ENCODE measurements around the gene NBAS.

NBAS gene

DNA sequence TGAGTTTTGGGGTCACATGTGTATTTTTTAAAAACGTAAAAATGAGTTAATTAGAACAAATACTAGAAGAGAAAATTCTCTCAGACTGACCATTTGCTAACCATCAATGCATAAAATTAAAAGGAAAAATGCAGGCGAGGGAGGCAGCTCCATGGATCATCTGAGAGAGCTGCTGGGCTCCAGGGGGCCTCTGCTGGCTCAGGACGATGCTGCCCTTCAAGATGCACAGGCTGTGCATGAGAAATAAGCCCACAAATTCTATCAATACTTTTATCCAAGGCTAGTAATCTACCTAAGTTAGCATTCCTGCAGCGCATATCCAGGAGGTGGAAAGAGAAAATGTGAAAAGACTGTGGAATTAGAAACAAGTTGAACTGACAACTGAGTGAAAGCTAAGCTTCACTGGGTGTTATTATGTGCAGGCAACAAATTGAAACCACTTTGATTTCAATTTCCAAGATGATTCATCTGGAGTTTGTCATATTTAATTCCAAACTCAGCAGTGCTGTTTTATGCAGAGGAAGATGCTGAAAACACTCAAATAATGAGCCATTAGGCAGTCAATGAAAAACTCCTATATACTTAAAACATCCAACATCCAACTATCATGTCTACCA, 261.1 kb downstream of the NBAS start:
- no peak overlapping the region for H3K14ac ChIP-seq (ENCODE audit: low read length in 2 of 2)
- peaks cover 14 to 44% of the 10 kb centered on the region in 2 experiments for H3K36me3 ChIP-seq (ENCODE audit: control insufficient read depth in 1 of 2, insufficient read depth in 2 of 2, low read depth in 1 of 2, low read length in 2 of 2)
- H2AK5ac ChIP-seq (ENCODE audit: low read length, severe bottlenecking), result no peak overlapping the region
- H3K4me1 ChIP-seq (ENCODE audit: control insufficient read depth, insufficient read depth, low read depth, low read length), result peaks cover 3% of the 10 kb centered on the region
- no peak overlapping the region for H4K91ac ChIP-seq (ENCODE audit: low read length)
- H3K4ac ChIP-seq (ENCODE audit: low read depth in 1 of 2, low read length in 2 of 2), result no peak overlapping the region
- H4K8ac ChIP-seq (ENCODE audit: low read length), result no peak overlapping the region
- H2BK5ac ChIP-seq (ENCODE audit: low read depth, low read length, poor library complexity, severe bottlenecking), result no peak overlapping the region
- H3K27me3 ChIP-seq (ENCODE audit: control insufficient read depth in 1 of 2, insufficient read depth in 1 of 2, low read length in 2 of 2), result no peaks in the 10 kb centered on the region
- no peak overlapping the region for H3K4me2 ChIP-seq (ENCODE audit: low read length, poor library complexity, severe bottlenecking)
- H2BK120ac ChIP-seq (ENCODE audit: low read depth, low read length), result no peak overlapping the region
- peaks cover 3% of the 10 kb centered on the region for H3K9me3 ChIP-seq (ENCODE audit: control insufficient read depth, low read length)
- no peak overlapping the region for H3K18ac ChIP-seq (ENCODE audit: low read depth in 1 of 2, low read length in 2 of 2)
- no peak overlapping the region for H3K23ac ChIP-seq (ENCODE audit: low read length in 2 of 2)
- peaks cover 8% of the 10 kb centered on the region for H3K79me1 ChIP-seq (replicated peaks; ENCODE audit: low read length, poor library complexity, severe bottlenecking)
- DNase-seq, result no peak
- H3K4me3 ChIP-seq (ENCODE audit: insufficient read depth in 1 of 2, low read depth in 1 of 2, low read length in 2 of 2), result no peak overlapping the region
- no peak overlapping the region for H3K9ac ChIP-seq (ENCODE audit: low read length)
- H3K27ac ChIP-seq (ENCODE audit: low read length, poor library complexity, severe bottlenecking), result no peak overlapping the region
- no peak overlapping the region for H2BK12ac ChIP-seq (ENCODE audit: low read length in 2 of 2)
- WGBS, result 92% methylated on average over 2 of the region's 4 CpGs
- no peak overlapping the region for H2AFZ ChIP-seq (ENCODE audit: low read depth, low read length)
- no peak overlapping the region for H2BK15ac ChIP-seq (ENCODE audit: low read depth, poor library complexity, severe bottlenecking)

DNA sequence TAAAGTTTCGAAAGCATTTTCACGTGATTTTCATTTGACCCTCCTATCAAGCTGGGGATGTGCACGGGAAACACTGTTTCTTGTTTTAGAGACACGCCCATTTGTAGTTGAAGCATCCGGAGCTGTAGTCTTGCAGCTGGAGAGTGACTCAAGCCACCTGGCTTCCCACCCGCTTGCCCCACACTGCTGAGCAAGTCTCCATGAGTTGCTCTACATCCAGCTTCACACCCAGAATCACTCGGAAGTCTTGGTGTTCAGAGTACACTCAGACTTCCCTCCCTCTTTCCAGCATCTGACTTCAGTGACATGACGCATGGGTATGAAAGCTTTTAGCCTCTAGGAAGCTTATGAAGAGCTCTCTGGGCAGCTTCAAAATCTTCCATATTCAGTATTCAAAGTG, 262.4 kb downstream of the NBAS start:
- WGBS, result 90% methylated on average over 8 of the region's 8 CpGs

DNA sequence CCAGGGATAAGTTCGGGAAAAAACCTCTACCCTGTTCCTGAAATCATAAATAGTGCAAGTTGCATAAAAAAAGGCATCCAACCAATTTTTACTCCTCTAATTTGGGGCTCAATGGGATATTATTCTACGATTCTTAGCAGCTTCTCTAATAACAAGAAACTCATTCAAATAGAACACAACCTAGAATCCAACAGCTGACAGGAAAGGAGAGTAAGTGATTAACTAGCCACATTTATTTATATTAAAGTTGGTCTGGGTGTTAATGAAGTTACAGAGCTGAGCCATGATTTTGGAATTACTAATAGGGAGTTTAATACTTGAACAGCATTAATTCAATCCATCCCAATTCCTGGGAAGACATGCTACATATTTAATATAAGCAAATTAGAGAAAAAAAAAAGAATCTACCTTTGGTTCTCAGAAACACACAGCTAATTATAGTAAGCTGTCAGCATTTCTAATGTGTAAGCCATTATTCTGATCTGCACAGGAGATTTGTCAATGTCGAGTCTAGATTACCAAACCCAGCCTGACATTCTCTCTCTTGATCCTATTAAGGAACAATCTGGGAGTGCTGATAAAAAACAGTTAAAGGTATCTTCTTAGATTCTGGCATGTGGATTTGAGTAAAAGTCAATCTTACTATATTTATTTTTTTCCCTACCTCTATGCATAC, 267.7 kb downstream of the NBAS start:
- H4K91ac ChIP-seq (ENCODE audit: low read length), result no peak overlapping the region
- no peak overlapping the region for H2AK5ac ChIP-seq (ENCODE audit: low read length, severe bottlenecking)
- no peak overlapping the region for H2BK12ac ChIP-seq (ENCODE audit: low read length in 2 of 2)

More for the DNA sequence above, 262.4 kb downstream of the NBAS start:
- Histone ChIP-seq H3K4me3 (ENCODE audit: insufficient read depth in 1 of 2, low read depth in 1 of 2, low read length in 2 of 2) (no peak overlapping the region), H3K4me1 (ENCODE audit: control insufficient read depth, insufficient read depth, low read depth, low read length) (peaks cover 6% of the 10 kb centered on the region), H3K27me3 (ENCODE audit: control insufficient read depth in 1 of 2, insufficient read depth in 1 of 2, low read length in 2 of 2) (no peaks in the 10 kb centered on the region), H3K18ac (ENCODE audit: low read depth in 1 of 2, low read length in 2 of 2) (no peak overlapping the region), H4K8ac (ENCODE audit: low read length) (no peak overlapping the region), H2AFZ (ENCODE audit: low read depth, low read length) (no peak overlapping the region), H2BK15ac (ENCODE audit: low read depth, poor library complexity, severe bottlenecking) (no peak overlapping the region), H3K79me1 (replicated peaks; ENCODE audit: low read length, poor library complexity, severe bottlenecking) (peaks cover 8% of the 10 kb centered on the region), H3K23ac (ENCODE audit: low read length in 2 of 2) (no peak overlapping the region), H3K9me3 (ENCODE audit: control insufficient read depth, low read length) (no peaks in the 10 kb centered on the region), H3K4me2 (ENCODE audit: low read length, poor library complexity, severe bottlenecking) (no peak overlapping the region), H4K91ac (ENCODE audit: low read length) (no peak overlapping the region), H2BK120ac (ENCODE audit: low read depth, low read length) (no peak overlapping the region), H3K14ac (ENCODE audit: low read length in 2 of 2) (no peak overlapping the region), H3K27ac (ENCODE audit: low read length, poor library complexity, severe bottlenecking) (no peak overlapping the region), H3K36me3 (ENCODE audit: control insufficient read depth in 1 of 2, insufficient read depth in 2 of 2, low read depth in 1 of 2, low read length in 2 of 2) (peaks cover 14 to 35% of the 10 kb centered on the region in 2 experiments), H2AK5ac (ENCODE audit: low read length, severe bottlenecking) (no peak overlapping the region), H3K4ac (ENCODE audit: low read depth in 1 of 2, low read length in 2 of 2) (no peak overlapping the region), H3K9ac (ENCODE audit: low read length) (no peak overlapping the region), H2BK5ac (ENCODE audit: low read depth, low read length, poor library complexity, severe bottlenecking) (no peak overlapping the region), H2BK12ac (ENCODE audit: low read length in 2 of 2) (peak overlapping the region in 1 of 2 experiments; percentile 16)
- DNase-seq, result peak; percentile 46

DNA sequence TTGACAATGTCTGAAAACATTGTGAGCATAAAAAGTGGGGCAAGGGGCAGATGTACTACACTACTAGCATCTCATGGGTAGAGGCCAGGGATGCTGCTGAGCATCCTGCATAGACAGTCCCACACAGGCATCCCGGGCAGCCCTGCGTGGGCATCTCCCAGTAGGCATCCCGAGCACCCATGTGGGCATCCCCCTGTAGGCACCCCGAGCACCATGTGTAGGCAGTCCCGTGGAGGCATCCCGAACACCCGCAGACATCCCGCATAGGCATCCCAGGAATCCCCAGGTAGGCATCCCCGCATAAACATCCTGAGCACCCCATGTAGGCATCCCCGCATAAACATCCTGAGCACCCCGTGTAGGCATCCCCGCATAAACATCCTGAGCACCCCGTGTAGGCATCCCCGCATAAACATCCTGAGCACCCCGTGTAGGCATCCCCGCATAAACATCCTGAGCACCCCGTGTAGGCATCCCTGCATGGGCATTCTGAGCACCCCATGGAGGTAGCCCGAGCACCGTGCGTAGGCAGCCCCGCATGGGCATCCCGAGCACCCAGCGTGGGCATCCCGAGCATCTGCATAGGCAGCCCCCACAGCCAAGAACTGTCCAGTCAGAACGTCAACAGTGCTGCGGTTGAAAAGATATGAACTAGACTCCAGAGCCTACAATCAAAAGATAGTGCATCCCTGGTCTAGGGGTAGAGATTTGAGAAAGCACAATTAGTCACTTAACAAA, 273.5 kb downstream of the NBAS start:
- DNase-seq, result no peak
- H3K4me2 ChIP-seq (ENCODE audit: low read length, poor library complexity, severe bottlenecking), result no peak overlapping the region
- no peak overlapping the region for H3K27ac ChIP-seq (ENCODE audit: low read length, poor library complexity, severe bottlenecking)
- no peak overlapping the region for H2AK5ac ChIP-seq (ENCODE audit: low read length, severe bottlenecking)
- no peaks in the 10 kb centered on the region for H3K9me3 ChIP-seq (ENCODE audit: control insufficient read depth, low read length)
- H3K23ac ChIP-seq (ENCODE audit: low read length in 2 of 2), result no peak overlapping the region
- H3K4ac ChIP-seq (ENCODE audit: low read depth in 1 of 2, low read length in 2 of 2), result no peak overlapping the region
- no peak overlapping the region for H4K91ac ChIP-seq (ENCODE audit: low read length)
- no peak overlapping the region for H2BK15ac ChIP-seq (ENCODE audit: low read depth, poor library complexity, severe bottlenecking)
- H3K18ac ChIP-seq (ENCODE audit: low read depth in 1 of 2, low read length in 2 of 2), result no peak overlapping the region
- peaks cover 0 to 58% of the 10 kb centered on the region in 2 experiments for H3K36me3 ChIP-seq (ENCODE audit: control insufficient read depth in 1 of 2, insufficient read depth in 2 of 2, low read depth in 1 of 2, low read length in 2 of 2)
- peaks cover 4% of the 10 kb centered on the region for H3K4me1 ChIP-seq (ENCODE audit: control insufficient read depth, insufficient read depth, low read depth, low read length)
- H3K79me1 ChIP-seq (replicated peaks; ENCODE audit: low read length, poor library complexity, severe bottlenecking), result peaks cover 12% of the 10 kb centered on the region
- H2BK5ac ChIP-seq (ENCODE audit: low read depth, low read length, poor library complexity, severe bottlenecking), result no peak overlapping the region
- no peak overlapping the region for H2AFZ ChIP-seq (ENCODE audit: low read depth, low read length)
- H3K14ac ChIP-seq (ENCODE audit: low read length in 2 of 2), result no peak overlapping the region
- H3K27me3 ChIP-seq (ENCODE audit: control insufficient read depth in 1 of 2, insufficient read depth in 1 of 2, low read length in 2 of 2), result no peaks in the 10 kb centered on the region
- WGBS, result 98% methylated on average over 24 of the region's 26 CpGs
- no peak overlapping the region for H3K9ac ChIP-seq (ENCODE audit: low read length)
- H3K4me3 ChIP-seq (ENCODE audit: insufficient read depth in 1 of 2, low read depth in 1 of 2, low read length in 2 of 2), result no peak overlapping the region
- no peak overlapping the region for H2BK120ac ChIP-seq (ENCODE audit: low read depth, low read length)
- no peak overlapping the region for H4K8ac ChIP-seq (ENCODE audit: low read length)
- H2BK12ac ChIP-seq (ENCODE audit: low read length in 2 of 2), result no peak overlapping the region

More for the DNA sequence above, 267.7 kb downstream of the NBAS start:
- Histone ChIP-seq H3K14ac (ENCODE audit: low read length in 2 of 2) (no peak overlapping the region), H2AFZ (ENCODE audit: low read depth, low read length) (no peak overlapping the region), H3K27me3 (ENCODE audit: control insufficient read depth in 1 of 2, insufficient read depth in 1 of 2, low read length in 2 of 2) (no peaks in the 10 kb centered on the region), H3K23ac (ENCODE audit: low read length in 2 of 2) (no peak overlapping the region), H3K4me1 (ENCODE audit: control insufficient read depth, insufficient read depth, low read depth, low read length) (peaks cover 6% of the 10 kb centered on the region), H3K4me3 (ENCODE audit: insufficient read depth in 1 of 2, low read depth in 1 of 2, low read length in 2 of 2) (no peak overlapping the region), H3K4me2 (ENCODE audit: low read length, poor library complexity, severe bottlenecking) (no peak overlapping the region), H3K36me3 (ENCODE audit: control insufficient read depth in 1 of 2, insufficient read depth in 2 of 2, low read depth in 1 of 2, low read length in 2 of 2) (peaks cover 4 to 44% of the 10 kb centered on the region in 2 experiments), H2BK15ac (ENCODE audit: low read depth, poor library complexity, severe bottlenecking) (no peak overlapping the region), H3K27ac (ENCODE audit: low read length, poor library complexity, severe bottlenecking) (peak overlapping the region; percentile 75), H2BK120ac (ENCODE audit: low read depth, low read length) (no peak overlapping the region), H3K9me3 (ENCODE audit: control insufficient read depth, low read length) (no peaks in the 10 kb centered on the region), H3K4ac (ENCODE audit: low read depth in 1 of 2, low read length in 2 of 2) (no peak overlapping the region), H3K9ac (ENCODE audit: low read length) (no peak overlapping the region), H3K79me1 (replicated peaks; ENCODE audit: low read length, poor library complexity, severe bottlenecking) (peaks cover 4% of the 10 kb centered on the region), H4K8ac (ENCODE audit: low read length) (no peak overlapping the region), H3K18ac (ENCODE audit: low read depth in 1 of 2, low read length in 2 of 2) (no peak overlapping the region), H2BK5ac (ENCODE audit: low read depth, low read length, poor library complexity, severe bottlenecking) (no peak overlapping the region)
- no peak for DNase-seq
- WGBS, result 100% methylated on average over 2 of the region's 3 CpGs
